ENCODE results near the gene ZBP1. TPM values are rescaled to one million over a fixed set of nuclear protein-coding genes. Genes with fewer than 3 reads are reported as not detected.

Gene ZBP1
- polyA plus RNA-seq, 1 donor, result not detected

DNA sequence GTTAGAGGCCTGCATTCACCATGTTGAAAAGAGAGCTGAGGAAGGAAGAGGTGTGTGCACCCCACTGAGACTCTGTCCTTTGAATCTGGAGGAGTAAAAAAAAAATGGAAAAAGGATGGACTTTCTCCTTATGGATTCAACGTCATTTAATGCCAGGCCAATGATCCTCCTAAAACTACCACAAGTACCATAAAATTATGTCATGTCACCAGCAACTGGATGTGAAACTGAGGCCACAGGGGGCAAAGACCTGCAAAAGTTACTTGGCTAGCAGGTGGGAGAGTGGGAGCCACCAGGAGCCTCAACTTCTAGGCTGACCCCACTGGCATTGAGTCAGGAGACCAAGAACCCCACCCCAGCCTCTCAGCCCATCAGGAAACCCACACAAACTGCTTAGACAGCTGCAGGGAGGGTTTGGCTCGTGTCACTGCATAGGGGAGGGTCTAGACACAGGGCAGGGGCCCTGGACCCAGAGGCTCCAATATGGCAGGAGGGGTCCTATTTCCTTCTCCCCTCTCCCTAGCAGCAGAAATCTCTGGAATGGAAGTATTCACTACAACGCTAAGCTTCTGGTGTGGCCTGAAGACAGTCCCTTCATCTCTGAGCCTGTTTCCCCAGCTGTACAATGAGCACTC, 48.3 kb downstream of the ZBP1 start:
- DNase-seq, result no peak

DNA sequence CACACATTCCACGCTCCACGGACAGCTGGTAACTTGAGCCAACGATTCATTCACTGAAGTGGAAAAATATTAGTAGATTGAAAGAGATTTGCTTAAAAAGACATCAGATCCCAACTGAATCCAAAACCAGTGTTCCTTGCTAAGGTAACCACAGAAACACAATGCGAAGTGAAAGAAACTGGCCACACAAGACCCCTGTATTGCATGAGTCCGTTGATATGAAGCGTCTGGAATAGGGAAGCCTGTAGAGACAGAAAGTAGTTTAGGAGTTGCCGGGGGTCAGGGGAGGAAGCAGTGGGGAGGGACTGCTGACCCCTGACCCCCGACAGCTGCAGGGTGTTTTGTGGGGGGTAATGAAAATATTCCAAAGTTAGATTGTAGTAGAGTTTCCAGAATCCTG, 49.3 kb downstream of the ZBP1 start:
- no peak for DNase-seq

- DNase-seq, result no peak
Measured at GRCh38 chr20:57570145-57570850, 49.9 kb downstream of the ZBP1 start.

DNA sequence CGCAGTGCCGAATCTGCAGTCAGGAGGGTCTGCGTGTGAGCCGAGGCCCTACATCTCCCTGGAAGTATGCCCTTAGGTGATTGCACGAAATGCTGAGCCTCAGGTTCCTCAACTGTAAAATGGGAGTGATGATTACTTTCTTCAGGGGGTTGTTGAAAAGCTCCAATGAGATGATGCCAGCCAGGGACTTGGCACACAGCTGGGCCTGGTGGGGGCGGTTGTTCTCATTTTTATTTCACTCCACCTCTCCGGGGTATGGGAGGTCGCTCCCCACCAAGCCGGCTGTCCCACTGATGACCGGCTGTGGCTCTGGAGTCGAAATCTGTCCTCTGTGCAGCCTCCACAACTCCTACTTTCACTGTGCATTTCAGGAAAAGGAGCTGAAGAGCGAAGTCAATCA, 51.3 kb downstream of the ZBP1 start:
- DNase-seq, result no peak

DNA sequence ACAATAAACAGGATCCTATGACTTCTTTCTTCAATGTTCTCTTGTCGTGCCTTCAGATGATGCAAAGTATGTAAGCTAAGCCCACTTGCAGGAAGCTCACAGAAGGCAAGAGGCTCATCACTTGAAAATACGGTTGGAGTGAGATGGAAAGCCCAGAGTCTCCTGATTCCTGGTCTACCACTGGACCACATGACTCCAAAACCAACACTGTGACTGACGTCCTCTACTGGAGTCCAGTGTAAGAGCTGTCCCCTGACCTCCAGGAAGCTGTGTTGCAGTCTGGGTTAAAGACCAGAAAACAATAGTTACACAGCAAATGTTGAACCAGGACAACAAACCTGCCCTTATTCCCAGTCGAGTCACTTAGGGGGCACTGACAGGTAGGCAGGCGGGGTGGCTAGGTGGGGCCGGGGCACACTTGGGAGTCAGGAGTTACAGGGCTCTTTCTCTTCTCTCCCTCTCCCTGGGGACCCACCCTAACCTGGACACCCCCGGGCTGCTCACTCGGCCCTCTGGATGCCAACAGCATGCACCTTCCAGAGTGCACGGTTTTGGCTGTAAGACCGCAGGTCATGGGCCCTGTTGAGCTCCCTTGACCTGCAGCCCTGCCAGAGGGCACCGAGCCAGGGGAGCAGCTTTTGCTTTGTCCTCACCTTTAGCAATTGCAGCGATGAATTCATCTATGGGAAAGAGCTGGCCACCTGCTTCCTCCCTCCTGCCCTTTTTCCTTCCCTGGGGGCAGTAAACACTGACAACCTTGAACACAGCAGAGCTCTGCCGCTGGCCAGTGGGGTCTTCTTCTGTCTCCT, 51.9 kb downstream of the ZBP1 start:
- no peak for DNase-seq

DNA sequence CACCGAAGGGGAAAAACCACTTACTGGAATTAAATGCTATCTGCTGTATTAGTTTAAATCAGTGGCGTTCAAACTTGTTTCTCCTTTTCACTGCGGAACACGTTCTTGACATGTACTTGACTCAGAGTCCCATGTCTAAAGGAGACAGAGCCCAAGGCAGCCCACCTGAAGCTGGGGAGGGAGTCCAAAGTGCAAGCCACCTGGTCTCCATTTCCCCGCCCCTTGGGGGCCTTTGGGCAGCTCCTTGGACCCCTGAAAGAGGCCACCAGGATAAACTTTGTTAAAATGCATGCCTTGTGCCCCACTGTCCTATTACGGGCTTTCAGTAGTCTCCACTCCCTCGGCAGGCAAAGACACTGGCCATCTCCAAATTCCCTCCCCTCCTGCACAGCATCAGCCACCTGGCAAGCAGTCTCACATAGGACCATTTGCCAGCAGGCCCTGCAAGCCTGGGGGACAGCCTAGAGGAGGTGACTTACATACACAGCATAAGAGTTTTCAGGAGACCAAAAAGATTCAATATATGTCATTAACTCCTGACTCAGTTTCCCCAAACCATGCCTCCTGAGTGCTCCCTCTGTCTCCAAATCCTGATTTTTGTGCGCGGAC, 52.7 kb downstream of the ZBP1 start:
- DNase-seq, result no peak

GRCh38 chr20:57566803-57567459, 53.3 kb downstream of the ZBP1 start:
- no peak for DNase-seq

DNA sequence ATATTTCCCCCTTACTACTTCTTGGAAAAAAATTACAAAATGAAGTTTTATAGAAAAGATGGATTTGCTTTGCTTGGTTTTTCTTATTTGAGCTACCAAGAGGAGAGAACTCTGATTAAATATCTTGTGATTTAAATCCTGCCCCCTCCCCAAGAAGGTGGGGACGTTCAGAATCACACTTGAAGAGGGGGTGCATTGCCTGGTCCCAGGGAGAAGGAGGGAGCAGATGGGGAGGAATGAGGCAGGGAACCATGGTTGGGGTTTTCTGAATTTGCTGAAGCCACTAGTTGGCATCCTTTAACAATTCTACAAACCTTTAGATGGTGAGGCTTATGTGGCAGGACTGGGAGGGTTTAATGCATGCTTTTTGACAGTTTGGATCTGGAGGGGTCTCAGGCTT, 53.8 kb downstream of the ZBP1 start:
- no peak for DNase-seq

GRCh38 chr20:57564951-57565642, 55.1 kb downstream of the ZBP1 start:
- no peak for DNase-seq

GRCh38 chr20:57564180-57564802, 55.9 kb downstream of the ZBP1 start:
- DNase-seq, result no peak

GRCh38 chr20:57563522-57563921, 56.7 kb downstream of the ZBP1 start:
- DNase-seq, result no peak

GRCh38 chr20:57562541-57563465, 57.4 kb downstream of the ZBP1 start:
- DNase-seq, result no peak

GRCh38 chr20:57561356-57562279, 58.6 kb downstream of the ZBP1 start:
- DNase-seq, result no peak

DNA sequence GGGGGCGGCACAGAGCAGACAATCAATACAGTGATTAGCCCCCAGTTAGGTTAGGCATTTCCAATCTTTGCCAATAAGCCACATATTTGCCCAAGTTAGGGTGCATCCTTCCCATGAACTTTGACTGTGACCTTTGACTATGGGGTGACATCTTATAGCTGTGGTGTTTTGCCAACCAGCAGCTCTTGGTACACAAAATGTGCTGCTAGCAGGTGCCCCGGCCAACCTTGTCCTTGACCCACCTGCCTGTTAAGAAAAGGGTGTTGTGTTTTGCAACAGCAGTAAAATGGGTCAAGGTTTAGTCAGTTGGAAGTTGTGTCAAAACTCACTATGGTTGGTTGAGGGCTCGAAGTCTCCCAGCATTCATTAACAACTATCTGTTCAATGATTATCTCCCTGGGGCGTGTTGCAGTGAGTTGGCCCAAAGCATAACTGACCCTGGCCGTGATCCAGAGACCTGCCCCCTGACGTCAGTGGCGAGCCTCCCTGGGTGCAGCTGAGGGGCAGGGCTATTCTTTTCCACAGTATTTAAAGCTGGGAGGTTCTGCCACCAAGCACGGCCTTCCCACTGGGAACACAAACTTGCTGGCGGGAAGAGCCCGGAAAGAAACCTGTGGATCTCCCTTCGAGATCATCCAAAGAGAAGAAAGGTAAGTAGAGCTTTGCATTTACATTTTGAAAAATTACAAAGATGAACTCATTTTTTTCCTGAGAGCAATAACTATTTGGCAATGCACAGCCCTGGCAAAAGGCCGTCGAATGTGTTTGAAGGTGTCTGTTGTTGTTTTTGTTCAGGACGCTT, 59.5 kb downstream of the ZBP1 start, which contains the start of gene PCK1:
TSS of gene PCK1 (plus strand) at position 557 of the 802 bp plus-strand sequence. CDS start 302 bp downstream, outside the sequence.
- no peak for DNase-seq

DNA sequence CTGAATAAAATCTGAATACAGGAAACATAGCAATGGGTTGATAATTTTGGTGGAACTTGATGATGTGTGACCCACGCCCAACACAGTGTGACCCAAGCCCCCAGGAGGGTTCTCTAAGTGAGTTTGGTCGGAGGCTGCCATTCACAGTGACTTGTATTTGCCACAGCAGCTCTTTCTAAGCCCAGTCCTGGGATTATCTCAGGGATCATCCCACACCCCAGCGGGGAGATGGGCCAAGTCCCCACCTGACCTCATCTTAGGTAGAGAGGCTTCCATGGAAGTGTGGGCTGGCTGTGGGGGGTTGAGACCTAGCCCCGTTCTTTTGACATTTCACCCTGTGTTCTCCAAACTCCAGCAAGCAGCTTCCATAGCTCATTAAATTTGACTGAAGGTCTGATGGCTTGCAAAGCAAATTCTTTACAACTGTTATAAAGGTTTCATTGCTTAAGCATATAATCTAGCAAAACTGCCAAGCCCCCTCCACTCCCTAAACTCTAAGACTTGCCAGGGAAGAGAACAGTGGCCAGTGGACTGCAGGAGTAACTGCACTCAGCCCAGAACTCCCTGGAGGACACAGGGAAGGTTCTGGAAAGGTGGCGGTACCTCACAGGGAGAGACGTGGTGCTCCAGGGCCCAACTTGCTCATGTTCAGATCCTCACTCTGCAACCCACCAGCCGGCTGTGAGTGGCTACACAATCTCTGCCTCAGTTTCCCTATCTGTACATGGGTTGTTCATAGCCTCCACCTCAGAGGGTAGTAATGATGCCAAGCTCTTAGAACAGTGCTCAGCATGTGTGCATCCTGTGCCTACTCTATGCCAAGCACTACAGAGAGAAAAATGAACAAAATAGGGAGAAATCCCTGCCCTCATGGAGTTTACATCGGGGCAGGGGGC, 60.3 kb downstream of the ZBP1 start:
- DNase-seq, result no peak

DNA sequence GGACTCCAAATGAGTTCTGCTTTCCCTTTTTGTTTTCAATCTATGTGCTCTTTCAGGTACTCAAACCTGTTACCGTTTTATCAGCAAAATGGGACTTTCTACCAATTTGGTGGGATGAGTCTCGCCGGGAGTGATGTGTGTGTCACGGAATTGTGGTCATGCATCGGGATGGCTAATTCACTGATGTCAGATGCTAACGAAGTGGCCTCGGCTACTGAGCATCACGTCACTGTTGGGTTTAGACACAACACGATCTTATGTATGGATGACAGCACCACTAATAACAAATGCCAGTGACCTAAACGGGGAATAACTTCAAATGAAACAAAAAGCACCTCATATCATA, 61.0 kb downstream of the ZBP1 start:
- no peak for DNase-seq

Measured in left kidney (tissue), 2 donors.